Chondrocyte (in vitro differentiated cells): ENCODE measurements around the gene HSCB. TPM values are rescaled to one million over a fixed set of nuclear protein-coding genes. Genes with fewer than 3 reads are reported as not detected.
"Not testable (repeated sequence)": the region's sequence is repeated elsewhere in the genome, so short reads cannot be mapped to it uniquely, and the experiment has no call there.

Experiments
- DNase-seq: peaks from one replicate; pipeline ENCODE4 v3.0.0; 2021; ENCODE audit warnings: mixed read lengths, low spot score
- H3K27ac Mint-ChIP-seq: one replicate; pipeline ENCODE4 v1.8.0; 2021; ENCODE audit warnings: mild to moderate bottlenecking, moderate library complexity, mixed read lengths; ENCODE audit not compliant: unreplicated experiment
- H3K27me3 Mint-ChIP-seq: 2 replicates; pipeline ENCODE4 v1.8.0; 2021; ENCODE audit warnings: low read depth, mixed read lengths
- H3K36me3 Mint-ChIP-seq: 2 replicates; pipeline ENCODE4 v1.8.0; 2021; ENCODE audit warnings: low read depth, mixed read lengths
- H3K4me1 Mint-ChIP-seq: 2 replicates; pipeline ENCODE4 v1.8.0; 2021; ENCODE audit warnings: low read depth, mild to moderate bottlenecking, mixed read lengths
- H3K4me3 Mint-ChIP-seq: one replicate; pipeline ENCODE4 v1.8.0; 2021; ENCODE audit warnings: mild to moderate bottlenecking, moderate library complexity, mixed read lengths; ENCODE audit not compliant: unreplicated experiment
- H3K9me3 Mint-ChIP-seq: 2 replicates; pipeline ENCODE4 v1.8.0; 2021; ENCODE audit warnings: low read depth, mixed read lengths
- total RNA-seq: library from RNA; stranded (reverse); gene quantifications from 3 replicates; pipeline ENCODE4 v1.2.1, GENCODE V29; 2021
- TF ChIP-seq, protein P1 (sequence below): fragments of 200-600 bp; sonication (generic); IDR thresholded peaks from 2 replicates; pipeline ENCODE4 v1.5.0; 2021; ENCODE audit warnings: antibody characterized with exemption, mild to moderate bottlenecking, moderate library complexity

HSCB gene
- total RNA-seq, 1 donor from 2014 or later, result 9.8 TPM

- no peak for DNase-seq
- Mint-ChIP-seq H3K36me3 (peaks cover 8% of the 10 kb centered on the region), H3K4me1 (peaks cover 24% of the 10 kb centered on the region), H3K9me3 (no peaks in the 10 kb centered on the region), H3K4me3 (peak overlapping the region; percentile 96), H3K27me3 (no peaks in the 10 kb centered on the region), H3K27ac (peak overlapping the region; percentile 96)
- TF ChIP-seq, protein P1, sequence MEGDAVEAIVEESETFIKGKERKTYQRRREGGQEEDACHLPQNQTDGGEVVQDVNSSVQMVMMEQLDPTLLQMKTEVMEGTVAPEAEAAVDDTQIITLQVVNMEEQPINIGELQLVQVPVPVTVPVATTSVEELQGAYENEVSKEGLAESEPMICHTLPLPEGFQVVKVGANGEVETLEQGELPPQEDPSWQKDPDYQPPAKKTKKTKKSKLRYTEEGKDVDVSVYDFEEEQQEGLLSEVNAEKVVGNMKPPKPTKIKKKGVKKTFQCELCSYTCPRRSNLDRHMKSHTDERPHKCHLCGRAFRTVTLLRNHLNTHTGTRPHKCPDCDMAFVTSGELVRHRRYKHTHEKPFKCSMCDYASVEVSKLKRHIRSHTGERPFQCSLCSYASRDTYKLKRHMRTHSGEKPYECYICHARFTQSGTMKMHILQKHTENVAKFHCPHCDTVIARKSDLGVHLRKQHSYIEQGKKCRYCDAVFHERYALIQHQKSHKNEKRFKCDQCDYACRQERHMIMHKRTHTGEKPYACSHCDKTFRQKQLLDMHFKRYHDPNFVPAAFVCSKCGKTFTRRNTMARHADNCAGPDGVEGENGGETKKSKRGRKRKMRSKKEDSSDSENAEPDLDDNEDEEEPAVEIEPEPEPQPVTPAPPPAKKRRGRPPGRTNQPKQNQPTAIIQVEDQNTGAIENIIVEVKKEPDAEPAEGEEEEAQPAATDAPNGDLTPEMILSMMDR, result no peak
Observed at GRCh38 chr22:28741200-28741784, 547 bp upstream of the HSCB start.

DNA sequence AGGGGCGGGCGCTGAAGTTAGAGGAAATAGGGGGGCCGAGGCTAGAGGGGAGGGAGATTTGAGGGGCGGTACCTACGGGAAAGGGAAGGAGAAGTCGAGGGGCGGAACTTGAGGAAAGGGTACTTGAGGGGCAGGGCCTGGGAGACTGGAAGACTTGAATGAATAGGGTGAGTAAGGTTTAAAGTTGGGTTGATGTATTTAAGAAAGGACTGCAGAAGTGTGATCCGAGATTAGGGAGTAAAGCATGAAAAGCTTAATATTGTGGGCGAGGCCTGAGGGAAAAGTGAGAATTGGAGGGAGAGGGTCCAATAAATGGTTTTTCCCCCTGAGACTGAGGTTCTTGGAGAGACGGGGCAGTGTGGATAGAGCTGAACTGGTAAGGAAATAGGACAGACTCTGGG is 723 bp downstream of the HSCB start:
- TF ChIP-seq, protein P1, result no peak
- Mint-ChIP-seq H3K27me3 (no peaks in the 10 kb centered on the region), H3K9me3 (no peaks in the 10 kb centered on the region), H3K4me3 (peak overlapping the region; percentile 96), H3K27ac (peak overlapping the region; percentile 96), H3K4me1 (peaks cover 24% of the 10 kb centered on the region), H3K36me3 (peaks cover 8% of the 10 kb centered on the region)
- DNase-seq, result no peak

DNA sequence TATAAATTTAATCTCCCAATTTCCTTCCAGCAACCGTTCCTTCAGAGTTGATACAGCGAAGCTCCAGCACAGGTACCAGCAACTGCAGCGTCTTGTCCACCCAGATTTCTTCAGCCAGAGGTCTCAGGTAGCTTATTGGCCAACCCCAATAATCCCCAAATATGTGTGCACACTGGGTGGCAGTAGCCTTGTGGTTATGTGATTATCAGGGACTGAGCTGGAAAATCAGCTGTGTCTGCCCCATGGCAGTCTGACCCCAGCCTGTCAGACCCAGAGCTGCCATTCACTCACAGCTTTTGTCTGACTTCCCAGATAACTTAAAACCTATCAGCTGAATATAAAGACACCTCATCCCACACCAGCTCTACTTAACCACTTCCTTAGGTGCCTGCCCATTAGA is 2.0 kb downstream of the HSCB start:
- no peaks in the 10 kb centered on the region for H3K27me3 Mint-ChIP-seq
- peaks cover 10% of the 10 kb centered on the region for H3K36me3 Mint-ChIP-seq
- no peak for DNase-seq
- peaks cover 24% of the 10 kb centered on the region for H3K4me1 Mint-ChIP-seq
- TF ChIP-seq, protein P1, result no peak
- H3K9me3 Mint-ChIP-seq, result no peaks in the 10 kb centered on the region
- H3K27ac Mint-ChIP-seq, result no peak overlapping the region
- H3K4me3 Mint-ChIP-seq, result no peak overlapping the region

DNA sequence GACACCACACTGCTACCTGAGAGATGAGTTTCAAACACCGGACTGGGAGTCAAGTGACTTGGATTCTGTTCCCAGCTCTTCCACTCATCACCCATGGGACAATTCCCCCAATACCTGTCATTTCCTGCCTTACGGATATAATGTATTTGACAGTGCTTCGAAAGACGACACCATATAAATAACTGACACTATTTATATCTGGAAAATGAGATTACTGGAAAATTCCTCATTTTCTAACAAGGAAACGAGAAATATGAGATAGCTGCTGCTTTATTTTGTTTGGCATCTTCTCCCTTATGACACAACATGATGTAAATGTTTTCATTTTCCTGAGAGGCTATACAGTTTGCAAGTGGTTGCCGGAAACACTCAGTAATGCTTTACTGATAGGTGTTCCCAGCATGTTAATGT is 8.6 kb downstream of the HSCB start:
- H3K27ac Mint-ChIP-seq, result peak overlapping the region; percentile 86
- TF ChIP-seq, protein P1, result no peak
- H3K9me3 Mint-ChIP-seq, result no peaks in the 10 kb centered on the region
- no peak for DNase-seq
- peak overlapping the region; percentile 1 for H3K4me3 Mint-ChIP-seq
- H3K27me3 Mint-ChIP-seq, result no peaks in the 10 kb centered on the region
- peaks cover 18% of the 10 kb centered on the region for H3K4me1 Mint-ChIP-seq
- H3K36me3 Mint-ChIP-seq, result peaks cover 9% of the 10 kb centered on the region

DNA sequence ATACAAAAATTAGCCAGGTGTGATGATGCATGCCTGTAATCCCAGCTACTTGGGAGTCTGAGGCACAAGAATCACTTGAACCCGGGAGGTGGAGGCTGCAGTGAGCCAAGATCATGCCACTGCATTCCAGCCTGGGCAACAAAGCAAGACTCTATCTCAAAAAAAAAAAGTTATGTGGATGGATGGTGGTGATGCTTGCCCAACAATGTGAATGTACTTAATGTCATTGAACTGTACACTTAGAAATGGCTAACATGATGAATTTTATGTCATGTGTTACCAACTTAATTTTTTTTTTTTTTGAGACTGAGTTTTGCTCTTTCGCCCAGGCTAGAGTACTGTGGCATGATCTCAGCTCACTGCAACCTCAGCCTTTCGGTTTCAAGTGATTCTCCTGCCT is 12.7 kb downstream of the HSCB start:
- peaks cover 15% of the 10 kb centered on the region for H3K4me1 Mint-ChIP-seq
- not testable (repeated sequence) for H3K9me3 Mint-ChIP-seq, H3K27me3 Mint-ChIP-seq, H3K36me3 Mint-ChIP-seq, H3K4me3 Mint-ChIP-seq, H3K27ac Mint-ChIP-seq
- peak; percentile 1 for DNase-seq

- no peaks in the 10 kb centered on the region for H3K9me3 Mint-ChIP-seq
- H3K27ac Mint-ChIP-seq, result no peak overlapping the region
- no peak for DNase-seq
- no peaks in the 10 kb centered on the region for H3K4me1 Mint-ChIP-seq
- H3K27me3 Mint-ChIP-seq, result no peaks in the 10 kb centered on the region
- no peaks in the 10 kb centered on the region for H3K36me3 Mint-ChIP-seq
- TF ChIP-seq, protein P1, result no peak
- no peak overlapping the region for H3K4me3 Mint-ChIP-seq
Observed at GRCh38 chr22:28759861-28760560, 18.2 kb downstream of the HSCB start.
